Urinary bladder (tissue), 4 donors: ENCODE data around the gene FOXRED1. TPM values are rescaled to one million over a fixed set of nuclear protein-coding genes. Genes with fewer than 3 reads are reported as not detected.
A peak's percentile ranks its signal among the peaks of the same experiment; 100 is the strongest.

ENCODE experiments used
- DNase-seq: peaks from one replicate; pipeline ENCODE4 v3.0.0-alpha.2; 2015; ENCODE audit errors: extremely low spot score
- H3K27ac ChIP-seq: one replicate; pipeline ENCODE4 v1.5.1; 2013; ENCODE audit warnings: low read depth, mild to moderate bottlenecking, moderate library complexity
- H3K36me3 ChIP-seq: one replicate; pipeline ENCODE4 v1.6.1; 2013; ENCODE audit warnings: mild to moderate bottlenecking, moderate library complexity; ENCODE audit not compliant: insufficient read depth
- H3K4me1 ChIP-seq: one replicate; pipeline ENCODE4 v1.6.1; 2013; ENCODE audit warnings: mild to moderate bottlenecking, moderate library complexity; ENCODE audit not compliant: insufficient read depth
- H3K4me3 ChIP-seq: one replicate; pipeline ENCODE4 v1.5.1; 2013; ENCODE audit warnings: low read depth, low read length
- WGBS: extraction: QIAGEN DNeasy Blood & Tissue Kit; methylation state at CpG from one replicate; pipeline ENCODE4 v1.1.7; 2013; 5-methylcytosine and 5-hydroxymethylcytosine counted together
- polyA plus RNA-seq: library from polyadenylated mRNA; stranded (reverse); fragments of 200-250 nt; gene quantifications from one replicate; pipeline ENCODE4 v1.2.3, GENCODE V29; 2013
- total RNA-seq: library from RNA; depleted of rRNA; stranded (reverse); fragments of >200 nt; gene quantifications from one replicate; pipeline ENCODE4 v1.2.3, GENCODE V29; 2014
- donor health status: healthy with polysubstance abuse.
- donor health status: healthy.

Gene FOXRED1
- 11.4 TPM for total RNA-seq
- 20.4 TPM for polyA plus RNA-seq

DNA sequence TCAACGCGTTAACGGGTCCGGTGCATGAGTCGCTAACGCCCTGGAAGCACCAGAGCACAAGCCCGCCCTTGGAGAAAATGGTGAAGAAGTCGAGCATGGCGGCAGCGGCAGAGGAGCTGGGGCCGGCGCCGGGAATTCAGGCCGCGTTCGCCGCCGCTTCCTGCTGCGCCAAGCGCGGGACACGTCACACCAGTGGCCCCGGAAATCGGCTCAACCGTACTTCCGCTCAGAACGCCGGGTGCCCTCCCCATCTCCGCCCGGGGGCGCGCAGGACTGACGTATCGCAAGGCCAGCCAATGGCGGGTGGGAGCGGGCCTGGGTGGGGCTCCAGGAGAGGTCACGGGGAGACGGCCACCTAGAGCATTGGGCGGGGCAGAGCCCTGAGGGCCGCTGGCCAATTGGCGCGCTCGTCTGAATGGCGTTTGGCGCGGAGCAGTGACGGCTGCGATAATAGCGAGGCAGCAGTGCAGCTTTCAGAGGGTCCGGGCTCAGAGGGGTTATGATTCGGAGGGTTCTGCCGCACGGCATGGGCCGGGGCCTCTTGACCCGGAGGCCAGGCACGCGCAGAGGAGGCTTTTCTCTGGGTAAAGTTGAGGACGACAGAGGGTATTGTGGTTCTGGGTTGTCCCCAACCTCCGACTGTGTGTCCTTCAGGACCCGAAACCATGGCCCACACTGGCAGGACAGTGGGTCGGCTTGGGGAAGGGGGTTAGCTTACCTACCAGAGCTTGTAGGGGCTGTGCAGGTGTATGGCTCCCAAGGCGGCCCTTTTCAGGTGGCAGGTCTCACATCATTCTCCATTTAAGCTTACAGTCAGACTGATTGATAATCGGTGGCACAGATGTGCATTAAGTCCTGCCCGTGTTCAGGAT lies at the start of gene FOXRED1, which contains the start of gene SRPRA:
FOXRED1 (plus strand) TSS at position 447 of the 872 bp plus-strand sequence; CDS start at position 500, 53 bp downstream.
SRPRA (minus strand) TSS at position 188 of the 872 bp plus-strand sequence; CDS start at position 97, 91 bp downstream.
- Histone ChIP-seq H3K27ac (peak within 1 kb of the TSS; percentile 78), H3K36me3 (peaks cover 2% of the 10 kb centered on the region), H3K4me1 (no peaks in the 10 kb centered on the region), H3K4me3 (peak within 1 kb of the TSS; percentile 64)
- under 1% methylated on average over 64 of the region's 64 CpGs for WGBS
- DNase-seq, result peak; percentile 96

DNA sequence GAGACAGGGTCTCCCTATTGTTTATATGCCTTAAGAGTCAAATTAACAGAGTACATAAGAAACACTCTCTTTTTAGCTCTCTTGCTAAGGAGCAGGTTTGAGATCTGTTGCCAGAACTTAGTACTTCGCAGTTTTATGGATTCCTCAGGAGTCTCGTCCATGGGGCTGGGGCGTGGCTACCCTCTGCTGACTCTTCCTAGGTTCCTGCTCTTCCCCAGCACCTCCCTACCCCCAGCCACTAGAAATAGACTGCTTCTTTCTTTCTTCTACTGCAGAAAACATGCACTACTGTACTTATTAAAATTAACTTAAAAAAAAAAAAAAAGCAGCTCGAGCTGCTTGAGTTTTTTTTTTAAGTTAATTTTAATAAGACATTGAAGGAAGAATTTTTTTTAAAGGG lies 49.4 kb upstream of the FOXRED1 start:
- no peak overlapping the region for H3K4me3 ChIP-seq

DNA sequence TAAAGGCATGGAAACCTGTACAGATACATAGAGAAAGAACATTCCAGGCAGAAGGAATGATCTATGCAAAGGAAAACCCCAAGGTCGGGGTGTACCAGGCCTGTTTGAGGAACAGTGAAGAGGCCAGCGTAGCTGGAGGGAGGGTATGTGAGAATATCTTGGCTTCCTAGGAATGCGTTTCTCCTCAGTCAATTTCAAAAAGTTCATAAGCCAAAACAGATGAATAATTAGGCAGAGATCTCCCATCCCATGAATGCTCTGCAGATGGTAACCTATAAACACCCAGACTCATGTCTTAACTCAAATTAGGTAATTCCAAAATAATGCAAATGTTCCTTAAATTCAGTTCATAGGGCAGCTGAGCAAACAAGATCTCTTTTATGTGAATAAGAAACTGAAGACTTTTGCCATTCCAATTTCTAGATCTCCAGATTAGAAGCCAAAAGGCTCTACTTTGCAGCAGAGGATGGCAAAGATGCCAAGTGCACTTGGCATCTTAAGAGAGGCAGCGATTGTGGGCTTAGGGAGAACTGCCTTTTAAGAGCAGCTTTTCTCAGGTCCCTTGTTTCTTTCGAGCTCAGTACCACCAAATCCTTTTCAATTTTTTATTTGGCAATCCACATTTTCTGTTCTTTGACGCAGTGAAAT lies 44.2 kb upstream of the FOXRED1 start:
- H3K36me3 ChIP-seq, result no peaks in the 10 kb centered on the region
- H3K4me3 ChIP-seq, result no peak overlapping the region
- WGBS, result 89% methylated on average over 6 of the region's 6 CpGs
- no peak for DNase-seq
- no peaks in the 10 kb centered on the region for H3K4me1 ChIP-seq
- H3K27ac ChIP-seq, result no peak overlapping the region

More for the DNA sequence above, 49.4 kb upstream of the FOXRED1 start:
- Histone ChIP-seq H3K4me1 (no peaks in the 10 kb centered on the region), H3K36me3 (no peaks in the 10 kb centered on the region), H3K27ac (no peak overlapping the region)
- 83% methylated on average over 4 of the region's 4 CpGs for WGBS
- no peak for DNase-seq

DNA sequence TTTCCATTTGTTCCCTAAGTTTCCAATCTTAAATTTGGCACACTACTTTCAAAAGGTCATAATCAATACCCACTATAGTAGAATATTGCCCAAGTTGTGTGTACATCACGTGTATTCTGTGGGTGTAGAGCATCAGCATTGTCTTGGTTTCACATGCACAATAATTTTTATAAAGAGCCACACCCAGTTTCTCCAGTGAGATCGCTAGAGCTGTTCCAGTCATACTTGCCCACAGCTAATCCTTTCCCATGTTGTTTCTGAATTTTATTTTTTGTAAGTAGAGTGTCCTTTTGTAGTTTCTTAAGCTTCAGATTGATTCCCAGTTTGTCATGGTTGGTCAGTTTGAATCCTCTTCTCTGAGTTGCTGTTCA lies 43.7 kb upstream of the FOXRED1 start:
- H3K4me3 ChIP-seq, result no peak overlapping the region
- H3K36me3 ChIP-seq, result no peaks in the 10 kb centered on the region
- WGBS, result 86% methylated on average over 2 of the region's 2 CpGs
- no peaks in the 10 kb centered on the region for H3K4me1 ChIP-seq
- no peak overlapping the region for H3K27ac ChIP-seq
- DNase-seq, result no peak

- WGBS, result 94% methylated on average over 11 of the region's 15 CpGs
- Histone ChIP-seq H3K4me3 (no peak overlapping the region), H3K36me3 (no peaks in the 10 kb centered on the region), H3K4me1 (no peaks in the 10 kb centered on the region), H3K27ac (no peak overlapping the region)
- no peak for DNase-seq
These were observed 42.4 kb upstream of the FOXRED1 start for GRCh38 chr11:126226334-126227084.

GRCh38 chr11:126229858-126230540 lies 39.0 kb upstream of the FOXRED1 start:
- Histone ChIP-seq H3K4me1 (no peaks in the 10 kb centered on the region), H3K4me3 (no peak overlapping the region), H3K36me3 (no peaks in the 10 kb centered on the region), H3K27ac (no peak overlapping the region)
- WGBS, result 58% methylated on average over 3 of the region's 3 CpGs
- DNase-seq, result no peak

DNA sequence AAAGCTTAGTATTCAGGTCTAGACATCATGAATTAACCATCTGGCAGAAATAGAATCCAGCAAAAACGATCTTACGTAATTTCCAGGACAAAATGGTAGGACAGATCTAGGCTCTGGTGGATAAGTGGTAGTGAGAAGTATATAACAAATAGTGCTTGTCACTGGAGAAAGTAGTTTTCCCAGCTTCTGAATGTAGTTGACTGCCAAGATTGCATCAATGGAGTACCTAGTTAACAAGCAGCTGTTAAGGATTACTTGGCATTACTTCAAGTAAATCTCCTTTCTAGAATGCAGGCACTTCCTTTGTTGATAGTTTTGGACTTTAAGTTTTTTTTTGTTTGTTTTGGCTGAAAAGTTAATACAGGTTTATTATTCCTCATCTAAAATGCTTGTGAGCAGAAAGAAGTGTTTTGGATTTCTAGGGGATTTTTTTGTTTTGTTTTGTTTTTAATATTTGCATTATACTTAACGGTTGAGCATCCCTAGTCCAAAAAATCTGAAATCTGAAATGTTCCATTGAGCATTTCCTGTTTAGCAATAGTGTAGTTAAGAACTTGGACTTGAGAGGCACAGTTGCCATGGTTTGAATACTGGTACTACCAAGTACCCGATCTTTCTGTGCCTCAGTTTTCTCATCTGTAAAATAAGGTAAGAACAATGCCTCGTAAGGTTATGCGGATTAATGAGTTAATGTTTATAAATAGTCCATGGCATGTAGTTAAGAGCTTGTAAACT lies 37.1 kb upstream of the FOXRED1 start:
- 63% methylated on average over 6 of the region's 6 CpGs for WGBS
- no peak overlapping the region for H3K27ac ChIP-seq
- H3K36me3 ChIP-seq, result no peaks in the 10 kb centered on the region
- no peaks in the 10 kb centered on the region for H3K4me1 ChIP-seq
- no peak overlapping the region for H3K4me3 ChIP-seq
- no peak for DNase-seq

DNA sequence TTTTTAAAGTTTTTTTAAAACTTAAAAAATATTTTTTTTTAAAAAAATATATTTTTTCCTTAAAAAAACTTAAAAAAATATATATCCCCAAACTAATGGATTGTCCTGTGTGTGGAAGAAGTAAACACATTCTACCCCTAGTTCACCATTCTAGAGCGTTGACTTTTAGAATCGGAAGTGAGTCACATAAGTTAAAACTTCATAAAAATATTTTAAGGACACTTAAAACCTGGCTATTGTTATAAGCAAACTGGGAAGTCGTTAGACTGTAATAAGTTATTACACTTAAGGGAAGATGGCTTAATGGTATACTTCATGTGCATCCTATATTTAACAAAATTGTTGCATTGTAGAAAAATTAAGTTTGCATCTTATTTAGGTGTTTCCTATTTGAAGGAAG lies 36.3 kb upstream of the FOXRED1 start:
- no peak overlapping the region for H3K4me3 ChIP-seq
- 93% methylated on average over 3 of the region's 3 CpGs for WGBS
- no peaks in the 10 kb centered on the region for H3K36me3 ChIP-seq
- H3K4me1 ChIP-seq, result no peaks in the 10 kb centered on the region
- no peak overlapping the region for H3K27ac ChIP-seq
- no peak for DNase-seq

DNA sequence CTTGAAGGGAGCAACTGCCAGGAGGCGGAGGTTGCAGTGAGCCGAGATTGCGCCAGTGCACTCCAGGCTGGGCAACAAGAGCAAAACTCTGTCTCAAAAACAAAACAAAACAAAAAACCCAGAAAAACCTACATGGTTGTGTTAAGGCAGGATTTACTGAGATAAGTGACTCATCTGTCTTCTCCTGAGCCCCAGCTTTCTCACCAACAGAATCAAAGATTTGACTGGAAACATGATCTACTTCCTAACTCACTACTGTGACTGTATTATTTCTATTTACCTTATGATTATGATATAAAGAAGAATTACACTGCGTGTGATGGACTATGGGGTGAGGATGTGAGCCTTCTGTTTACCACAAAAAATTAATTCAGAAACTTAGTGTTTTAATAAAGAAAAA lies 35.6 kb upstream of the FOXRED1 start:
- no peak for DNase-seq
- 98% methylated on average over 4 of the region's 4 CpGs for WGBS
- no peaks in the 10 kb centered on the region for H3K36me3 ChIP-seq

GRCh38 chr11:126246636-126247035 lies 22.3 kb upstream of the FOXRED1 start:
- peaks cover 3% of the 10 kb centered on the region for H3K36me3 ChIP-seq

More for the DNA sequence above, 35.6 kb upstream of the FOXRED1 start:
- H3K4me1 ChIP-seq, result no peaks in the 10 kb centered on the region
- no peak overlapping the region for H3K4me3 ChIP-seq
- H3K27ac ChIP-seq, result no peak overlapping the region

GRCh38 chr11:126253265-126253664 lies 15.7 kb upstream of the FOXRED1 start:
- WGBS, result 97% methylated on average over 4 of the region's 4 CpGs
- Histone ChIP-seq H3K4me1 (no peaks in the 10 kb centered on the region), H3K4me3 (no peak overlapping the region), H3K27ac (no peak overlapping the region), H3K36me3 (peaks cover 4% of the 10 kb centered on the region)
- no peak for DNase-seq

More at GRCh38 chr11:126246636-126247035, 22.3 kb upstream of the FOXRED1 start:
- WGBS, result 88% methylated on average over 2 of the region's 2 CpGs
- Histone ChIP-seq H3K4me1 (no peaks in the 10 kb centered on the region), H3K4me3 (no peak overlapping the region), H3K27ac (no peak overlapping the region)
- DNase-seq, result no peak

GRCh38 chr11:126254819-126255218 lies 14.1 kb upstream of the FOXRED1 start:
- Histone ChIP-seq H3K27ac (no peak overlapping the region), H3K4me1 (no peaks in the 10 kb centered on the region), H3K36me3 (peaks cover 4% of the 10 kb centered on the region), H3K4me3 (no peak overlapping the region)
- no peak for DNase-seq
- 52% methylated on average over 1 of the region's 1 CpG for WGBS
